ENCODE data around the gene KCTD19.

KCTD19 gene

GRCh38 chr16:67283826-67284555, 42.5 kb downstream of the KCTD19 start:
- no peak for DNase-seq (ENCODE audit: low read depth in 1 of 2, low spot score in 1 of 2)

DNA sequence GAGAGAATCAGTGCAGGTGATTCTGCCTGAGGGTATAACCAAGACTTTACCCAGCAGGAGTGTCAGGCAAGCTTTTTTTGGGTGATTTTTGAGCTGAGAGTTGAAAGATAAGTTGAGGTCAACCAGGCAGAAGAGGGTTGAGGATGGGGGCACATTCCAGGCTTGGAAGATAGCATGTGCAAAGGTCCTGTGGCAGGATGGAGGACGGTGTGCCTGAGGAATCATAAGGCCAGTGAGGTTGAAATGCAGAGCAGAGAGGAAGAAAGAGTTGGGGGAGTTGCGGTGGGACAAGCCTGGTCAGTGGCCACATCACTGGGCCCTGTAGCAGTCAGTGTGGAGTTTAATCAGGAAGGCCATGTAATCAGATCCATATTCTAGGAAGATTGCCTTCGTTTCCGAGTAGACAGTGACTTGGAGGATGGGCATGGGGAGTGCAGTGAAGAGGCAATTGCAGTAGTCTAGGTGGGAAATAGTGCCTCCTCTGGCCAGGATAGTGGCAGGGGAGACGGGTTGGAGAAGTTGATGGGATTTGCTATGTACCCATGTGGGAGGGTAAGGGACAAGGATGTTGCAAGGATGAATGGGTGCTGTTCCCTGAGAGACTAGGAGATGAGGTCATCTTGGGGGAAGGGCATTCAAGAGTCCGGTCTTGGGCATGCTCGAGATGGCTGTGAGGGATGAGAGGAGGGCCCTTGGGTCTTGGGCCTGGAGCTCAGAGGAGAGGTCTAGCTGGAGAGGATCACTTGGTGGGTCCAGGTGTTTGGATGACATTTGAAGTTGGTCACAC, 43.3 kb downstream of the KCTD19 start:
- DNase-seq (ENCODE audit: low read depth in 1 of 2, low spot score in 1 of 2) = no peak

- DNase-seq (ENCODE audit: low read depth in 1 of 2, low spot score in 1 of 2) = no peak
Measured at GRCh38 chr16:67282447-67282805, 44.1 kb downstream of the KCTD19 start.

- no peak for DNase-seq (ENCODE audit: low read depth in 1 of 2, low spot score in 1 of 2)
Measured at GRCh38 chr16:67281536-67282446, 44.8 kb downstream of the KCTD19 start.

DNA sequence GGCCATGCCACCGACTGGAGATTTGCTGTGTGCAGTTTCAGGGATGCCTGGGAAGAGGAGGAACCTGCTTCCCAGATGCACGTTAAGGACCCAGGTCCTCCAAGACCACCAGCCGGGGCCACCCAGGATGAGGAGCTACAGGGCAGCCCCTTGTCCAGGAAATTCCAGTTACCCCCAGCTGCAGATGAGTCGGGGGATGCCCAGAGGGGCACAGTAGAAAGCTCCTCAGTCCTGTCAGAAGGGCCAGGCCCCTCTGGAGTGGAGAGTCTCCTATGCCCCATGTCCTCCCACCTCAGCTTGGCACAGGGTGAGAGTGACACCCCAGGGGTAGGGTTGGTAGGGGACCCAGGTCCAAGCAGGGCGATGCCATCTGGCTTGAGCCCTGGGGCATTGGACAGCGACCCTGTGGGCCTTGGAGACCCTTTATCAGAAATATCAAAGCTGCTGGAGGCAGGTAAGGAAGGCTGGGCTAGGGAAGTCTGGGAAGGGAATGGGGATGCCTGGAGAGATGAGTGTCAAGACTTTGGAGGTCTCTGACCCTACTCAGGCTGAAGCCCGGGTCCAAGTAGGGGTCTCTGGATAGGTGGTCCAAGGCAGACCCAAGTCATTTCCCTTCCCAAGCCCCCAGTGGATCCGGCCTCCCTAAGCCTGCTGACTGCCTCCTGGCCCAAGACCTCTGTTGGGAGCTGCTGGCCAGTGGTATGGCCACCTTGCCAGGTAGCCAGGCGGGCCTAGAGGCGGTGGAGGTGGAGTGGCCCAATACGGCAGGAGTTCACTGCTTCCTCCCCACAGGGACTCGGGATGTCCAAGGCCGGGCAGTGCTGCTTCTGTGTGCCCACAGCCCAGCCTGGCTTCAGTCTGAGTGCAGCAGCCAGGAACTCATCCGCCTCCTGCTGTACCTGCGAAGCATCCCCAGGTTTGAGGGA, 46.2 kb downstream of the KCTD19 start:
- no peak for DNase-seq (ENCODE audit: low read depth in 1 of 2, low spot score in 1 of 2)

DNA sequence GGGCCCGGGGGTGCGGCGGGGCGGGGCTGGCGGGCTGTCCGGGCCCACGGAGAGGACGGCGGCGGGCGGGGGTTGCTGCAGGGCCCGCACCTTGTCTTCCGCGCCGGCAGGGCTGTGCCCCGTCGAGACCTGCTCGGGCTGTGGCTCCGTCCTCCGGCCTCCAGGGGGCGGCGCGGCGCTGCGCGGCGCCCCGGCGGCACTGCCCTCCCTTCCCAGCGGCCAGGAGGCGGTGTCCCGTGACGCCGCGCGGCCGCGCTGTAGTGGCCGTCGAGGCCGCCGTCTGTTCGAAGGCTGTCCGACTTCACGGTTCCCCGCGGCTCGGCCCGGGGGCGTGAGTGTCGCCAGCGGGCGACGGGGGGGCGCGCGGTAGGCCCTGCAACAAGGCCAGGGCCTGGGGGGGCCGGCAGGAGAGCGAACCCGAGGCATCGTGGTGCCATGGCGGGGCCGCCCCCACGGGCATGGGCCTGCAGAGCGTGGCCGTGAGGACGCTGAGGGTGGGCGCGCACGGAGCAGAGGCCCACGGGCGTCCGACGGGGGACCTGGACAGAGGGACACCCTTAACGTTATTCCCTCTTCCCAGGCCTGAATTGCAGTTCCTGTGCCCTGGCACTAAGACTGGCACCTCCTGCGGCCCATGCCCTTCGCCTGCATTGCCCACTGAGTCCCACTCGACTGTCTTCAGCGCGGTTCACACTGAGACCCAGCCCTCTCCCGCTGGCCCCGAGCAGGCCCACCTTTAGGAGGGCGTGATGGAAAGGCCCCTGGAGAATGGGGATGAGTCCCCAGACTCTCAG, 47.0 kb downstream of the KCTD19 start, which contains the start of gene PLEKHG4:
Gene PLEKHG4 (plus strand): TSS at position 237 of the 794 bp plus-strand sequence. CDS start 513 bp downstream, at position 750.
- peak; percentile 54 to 78 for DNase-seq (ENCODE audit: low read depth in 1 of 2, low spot score in 1 of 2)

GRCh38 chr16:67278773-67279295, 47.7 kb downstream of the KCTD19 start:
- DNase-seq (ENCODE audit: low read depth in 1 of 2, low spot score in 1 of 2) = no peak

GRCh38 chr16:67277999-67278772, 48.4 kb downstream of the KCTD19 start:
- no peak for DNase-seq (ENCODE audit: low read depth in 1 of 2, low spot score in 1 of 2)

DNA sequence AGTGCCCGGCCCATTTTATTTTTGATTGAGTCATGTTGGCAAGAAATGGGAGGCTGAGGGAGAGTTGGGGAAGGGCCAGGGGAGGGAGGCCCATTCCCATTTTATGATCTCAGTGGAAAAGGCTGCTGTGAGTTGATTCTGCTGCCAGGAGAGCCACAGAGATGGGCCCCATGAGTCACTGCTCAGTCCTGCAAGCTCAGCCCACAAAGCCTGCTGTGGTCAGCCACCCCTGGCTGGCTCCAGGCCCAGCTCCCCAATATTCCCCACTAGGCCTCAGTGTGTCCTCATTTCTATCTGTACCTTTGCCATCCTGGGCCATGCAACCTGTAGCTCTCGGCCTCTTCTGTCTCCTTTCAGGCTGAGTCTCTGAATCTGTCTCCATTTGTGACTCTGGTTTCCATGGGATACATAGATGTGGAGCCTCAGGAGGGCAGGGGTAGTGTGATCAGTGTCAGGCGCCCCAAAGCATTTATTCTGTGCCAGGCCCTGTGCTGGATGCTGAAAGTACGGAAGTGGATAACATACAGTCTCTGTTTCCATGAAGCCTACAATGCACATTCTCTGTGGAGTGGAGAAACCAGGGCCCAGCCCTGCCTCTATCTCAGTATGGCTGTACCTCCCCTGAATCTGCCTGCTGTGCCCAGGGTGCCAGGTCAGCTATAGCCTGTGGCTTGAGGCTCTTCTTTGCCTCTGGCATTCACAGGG, 49.1 kb downstream of the KCTD19 start:
- no peak for DNase-seq (ENCODE audit: low read depth in 1 of 2, low spot score in 1 of 2)

GRCh38 chr16:67275321-67275720, 51.2 kb downstream of the KCTD19 start:
- no peak for DNase-seq (ENCODE audit: low read depth in 1 of 2, low spot score in 1 of 2)

DNA sequence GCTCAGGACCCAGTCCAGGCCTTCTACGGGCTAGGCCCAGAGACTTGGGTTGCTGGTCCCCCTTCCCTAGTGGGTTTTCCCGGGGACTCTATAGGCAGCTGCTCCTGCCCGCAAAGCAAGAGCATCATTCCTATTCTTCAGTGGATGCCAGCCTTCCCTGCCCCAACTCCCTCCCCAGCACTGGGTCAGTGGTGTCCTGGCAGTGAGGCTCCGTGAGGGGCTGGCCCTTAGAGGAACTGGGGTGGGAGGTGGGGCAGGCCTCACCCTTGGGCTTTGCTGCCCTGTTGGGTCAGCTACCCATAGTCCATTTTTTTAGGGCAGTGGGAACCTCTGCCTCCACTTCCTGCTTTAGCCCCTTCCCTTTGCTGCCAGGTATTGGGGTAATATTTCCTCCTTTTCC, 55.1 kb downstream of the KCTD19 start:
- DNase-seq (ENCODE audit: low read depth in 1 of 2, low spot score in 1 of 2) = no peak

DNA sequence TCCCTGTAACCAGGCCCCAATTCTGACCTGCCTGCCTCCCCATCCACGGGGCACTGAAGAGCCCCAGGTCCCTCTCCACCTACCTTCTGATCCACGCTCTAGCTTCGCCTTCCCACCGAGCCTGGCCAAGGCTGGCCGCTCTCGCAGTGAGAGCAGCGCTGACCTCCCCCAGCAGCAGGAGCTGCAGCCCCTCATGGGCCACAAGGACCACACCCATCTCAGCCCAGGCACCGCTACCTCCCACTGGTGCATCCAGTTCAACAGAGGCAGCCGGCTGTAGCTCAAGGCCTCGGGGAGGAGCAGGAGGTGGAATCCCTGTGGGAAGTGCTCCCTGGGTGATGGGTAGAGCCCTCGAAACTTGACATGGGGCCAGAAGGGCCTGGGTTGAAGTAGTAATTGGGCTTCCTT, 55.6 kb downstream of the KCTD19 start:
- DNase-seq (ENCODE audit: low read depth in 1 of 2, low spot score in 1 of 2) = no peak

- no peak for DNase-seq (ENCODE audit: low read depth in 1 of 2, low spot score in 1 of 2)
Measured at GRCh38 chr16:67269766-67270165, 56.8 kb downstream of the KCTD19 start.

- DNase-seq (ENCODE audit: low read depth in 1 of 2, low spot score in 1 of 2) = no peak
Measured at GRCh38 chr16:67268136-67268579, 58.4 kb downstream of the KCTD19 start.

GRCh38 chr16:67265834-67266233, 60.7 kb downstream of the KCTD19 start:
- no peak for DNase-seq (ENCODE audit: low read depth in 1 of 2, low spot score in 1 of 2)

DNA sequence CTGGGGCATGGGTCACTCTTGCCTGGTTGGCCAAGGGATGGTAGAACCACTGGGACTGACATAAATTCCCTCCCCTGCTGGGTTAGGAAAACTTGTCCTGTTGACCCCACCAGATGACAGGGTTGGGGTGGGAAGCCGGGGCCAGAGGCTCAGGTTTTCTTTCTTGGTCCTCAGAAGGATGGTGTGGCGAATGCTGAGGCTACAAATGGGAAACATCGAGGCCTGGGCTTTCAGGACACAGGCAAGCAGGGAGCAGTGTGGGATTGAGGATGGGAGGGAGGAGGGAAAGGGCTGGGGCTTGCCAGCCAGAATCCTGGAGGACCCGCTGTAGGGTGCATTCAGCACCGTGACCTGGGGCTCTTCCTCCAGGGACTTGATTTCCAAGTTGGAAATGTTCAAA, 61.7 kb downstream of the KCTD19 start:
- DNase-seq (ENCODE audit: low read depth in 1 of 2, low spot score in 1 of 2) = no peak

DNA sequence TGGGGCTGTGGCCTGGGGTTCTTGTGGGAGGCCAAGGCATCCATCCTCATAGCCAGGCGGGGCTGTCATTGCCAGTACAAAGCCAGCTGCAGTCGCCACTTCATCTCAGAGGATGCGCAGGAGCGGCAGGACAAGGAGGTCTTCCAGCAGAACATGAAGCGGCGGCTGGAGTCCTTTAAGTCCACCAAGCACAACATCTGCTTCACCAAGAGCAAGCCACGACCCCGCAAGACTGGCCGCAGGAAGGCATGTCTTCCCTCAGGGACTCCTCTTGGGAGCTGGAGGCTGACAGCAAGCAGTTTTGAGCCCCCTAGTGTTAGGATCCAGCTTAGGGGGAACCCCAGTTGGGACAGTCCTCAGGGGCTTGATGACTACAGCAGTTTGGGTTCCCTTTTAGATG, 62.3 kb downstream of the KCTD19 start:
- no peak for DNase-seq (ENCODE audit: low read depth in 1 of 2, low spot score in 1 of 2)

- DNase-seq (ENCODE audit: low read depth in 1 of 2, low spot score in 1 of 2) = no peak
Measured at GRCh38 chr16:67263201-67263600, 63.3 kb downstream of the KCTD19 start.
